IPS-NIHi11 (cell line): Measurements from ENCODE around the gene IMPA2.

Experiments
- DNase-seq: peaks from one replicate; pipeline ENCODE4 v3.0.0; 2012; ENCODE audit warnings: mixed read lengths, low spot score

Gene IMPA2

GRCh38 chr18:12008842-12009580 is 27.7 kb downstream of the IMPA2 start:
- DNase-seq: no peak

GRCh38 chr18:12009581-12010140 is 28.4 kb downstream of the IMPA2 start:
- no peak for DNase-seq

GRCh38 chr18:12010187-12010802 is 29.0 kb downstream of the IMPA2 start:
- DNase-seq: no peak

- DNase-seq: no peak
These were observed 30.1 kb downstream of the IMPA2 start for GRCh38 chr18:12011199-12011956.

GRCh38 chr18:12011957-12012549 is 30.7 kb downstream of the IMPA2 start:
- DNase-seq: no peak

GRCh38 chr18:12012697-12013096 is 31.4 kb downstream of the IMPA2 start:
- no peak for DNase-seq

GRCh38 chr18:12013186-12013916 is 32.0 kb downstream of the IMPA2 start:
- DNase-seq: no peak

- DNase-seq: no peak
These were observed 32.8 kb downstream of the IMPA2 start for GRCh38 chr18:12014086-12014485.

- DNase-seq: no peak
These were observed 33.5 kb downstream of the IMPA2 start for GRCh38 chr18:12014521-12015415.

- DNase-seq: no peak
These were observed 34.2 kb downstream of the IMPA2 start for GRCh38 chr18:12015416-12016062.

GRCh38 chr18:12017081-12017480 is 35.8 kb downstream of the IMPA2 start:
- no peak for DNase-seq

GRCh38 chr18:12018861-12019260 is 37.6 kb downstream of the IMPA2 start:
- no peak for DNase-seq

- DNase-seq: no peak
These were observed 39.8 kb downstream of the IMPA2 start for GRCh38 chr18:12021077-12021476.

- no peak for DNase-seq
These were observed 40.3 kb downstream of the IMPA2 start for GRCh38 chr18:12021596-12021995.

- no peak for DNase-seq
These were observed 42.1 kb downstream of the IMPA2 start for GRCh38 chr18:12023375-12023774.

GRCh38 chr18:12026562-12026961 is 45.3 kb downstream of the IMPA2 start:
- DNase-seq: no peak

- DNase-seq: no peak
These were observed 45.7 kb downstream of the IMPA2 start for GRCh38 chr18:12027046-12027445.

- DNase-seq: no peak
These were observed 46.2 kb downstream of the IMPA2 start for GRCh38 chr18:12027480-12027879.

- no peak for DNase-seq
These were observed 46.8 kb downstream of the IMPA2 start for GRCh38 chr18:12028040-12028628.

- no peak for DNase-seq
These were observed 47.4 kb downstream of the IMPA2 start for GRCh38 chr18:12028674-12029073.
